HG03039 (cell line): Measurements from ENCODE around the gene C9orf43.
"Not testable (repeated sequence)": the region's sequence is repeated elsewhere in the genome, so short reads cannot be mapped to it uniquely, and the experiment has no call there.

Experiments
- ATAC-seq: cut with Tn5 transposase; IDR thresholded peaks from one replicate; pipeline ENCODE4 v1.9.1; 2021; ENCODE audit warnings: mild to moderate bottlenecking, moderate library complexity; ENCODE audit not compliant: unreplicated experiment

Gene C9orf43

GRCh38 chr9:113380869-113381378 lies 29.6 kb upstream of the C9orf43 start:
- no peak for ATAC-seq

DNA sequence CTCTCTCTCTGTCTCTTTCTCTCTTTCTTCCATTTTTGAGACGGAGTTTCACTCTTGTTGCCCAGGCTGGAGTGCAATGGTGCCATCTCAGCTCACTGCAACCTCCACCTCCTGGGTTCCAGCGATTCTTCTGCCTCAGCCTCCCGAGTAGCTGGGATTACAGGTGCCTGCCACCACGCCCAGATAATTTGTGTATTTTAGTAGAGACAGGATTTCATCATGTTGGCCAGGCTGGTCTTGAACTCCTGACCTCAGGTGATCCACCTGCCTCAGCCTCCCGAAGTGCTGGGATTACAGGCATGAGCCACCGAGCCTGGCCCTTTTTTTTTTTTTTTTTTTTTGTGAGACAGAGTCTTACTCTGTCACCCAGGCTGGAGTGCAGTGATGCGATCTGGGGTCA lies 29.1 kb upstream of the C9orf43 start:
- ATAC-seq = not testable (repeated sequence)

GRCh38 chr9:113381909-113382411 lies 28.6 kb upstream of the C9orf43 start:
- ATAC-seq = no peak

- no peak for ATAC-seq
Observed at GRCh38 chr9:113386571-113387393, 23.8 kb upstream of the C9orf43 start.

GRCh38 chr9:113387560-113388230 lies 22.9 kb upstream of the C9orf43 start:
- no peak for ATAC-seq

DNA sequence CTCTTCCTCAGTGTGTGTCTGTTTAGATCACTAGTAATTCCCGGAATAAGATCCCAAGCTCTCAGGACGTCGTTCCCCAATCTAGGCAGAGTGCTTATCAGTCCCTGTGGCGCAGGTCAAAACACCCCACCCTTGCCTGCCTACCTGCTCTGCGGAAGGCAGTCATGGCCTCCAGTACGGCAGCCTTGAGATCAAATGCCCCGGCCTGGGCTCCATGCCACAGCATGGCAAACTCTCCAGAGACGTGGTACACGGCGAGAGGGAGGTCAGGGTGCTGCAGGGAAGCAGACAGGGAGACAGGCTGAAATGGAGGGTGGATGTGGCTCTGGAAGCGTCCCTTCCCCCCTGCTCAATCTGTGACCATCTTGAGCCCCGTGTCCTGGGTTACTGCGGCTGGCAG lies 21.7 kb upstream of the C9orf43 start:
- ATAC-seq = no peak

- ATAC-seq = no peak
Observed at GRCh38 chr9:113389451-113389850, 21.1 kb upstream of the C9orf43 start.

- ATAC-seq = no peak
Observed at GRCh38 chr9:113390192-113390960, 20.2 kb upstream of the C9orf43 start.

- no peak for ATAC-seq
Observed at GRCh38 chr9:113391917-113392316, 18.6 kb upstream of the C9orf43 start.

- no peak for ATAC-seq
Observed at GRCh38 chr9:113393281-113393680, 17.3 kb upstream of the C9orf43 start.

DNA sequence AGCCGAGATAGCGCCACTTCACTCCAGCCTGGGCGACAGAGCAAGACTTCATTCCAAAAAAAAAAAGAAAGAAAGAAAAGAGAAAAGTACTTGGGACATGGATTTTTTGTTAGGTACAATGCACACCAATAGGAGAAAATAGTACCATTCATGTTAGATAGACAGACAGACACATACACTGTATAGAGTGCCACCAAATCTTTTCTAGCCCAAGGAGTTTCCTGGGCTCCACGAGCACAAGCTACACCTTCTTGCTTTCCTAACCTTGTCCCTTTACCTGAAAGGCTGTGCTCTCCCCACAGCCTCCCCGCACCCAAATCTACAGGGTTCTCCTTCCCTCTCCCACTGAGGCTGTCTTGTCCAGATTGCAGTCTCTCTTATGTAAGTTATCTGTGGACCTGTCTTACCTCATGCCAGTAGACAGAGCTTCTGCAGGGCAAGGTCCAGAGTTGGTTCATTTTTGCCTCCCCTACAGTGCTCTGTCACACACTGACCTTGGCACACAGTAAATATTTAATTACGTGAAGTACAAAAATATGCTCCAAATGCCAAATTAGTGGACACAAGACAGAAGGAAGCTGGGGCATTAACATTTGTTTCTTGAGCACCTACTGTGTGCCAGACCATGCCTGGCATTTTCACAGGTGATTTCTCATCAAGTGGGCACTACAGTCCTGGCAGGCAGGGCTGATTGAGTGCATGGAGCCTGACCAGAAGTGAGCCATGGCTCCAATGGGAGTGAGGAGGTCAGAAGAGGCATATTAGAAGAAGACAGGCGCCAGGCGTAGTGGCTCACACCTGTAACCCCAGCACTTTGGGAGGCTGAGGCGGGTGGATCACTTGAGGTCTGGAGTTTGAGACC lies 15.3 kb upstream of the C9orf43 start:
- no peak for ATAC-seq

DNA sequence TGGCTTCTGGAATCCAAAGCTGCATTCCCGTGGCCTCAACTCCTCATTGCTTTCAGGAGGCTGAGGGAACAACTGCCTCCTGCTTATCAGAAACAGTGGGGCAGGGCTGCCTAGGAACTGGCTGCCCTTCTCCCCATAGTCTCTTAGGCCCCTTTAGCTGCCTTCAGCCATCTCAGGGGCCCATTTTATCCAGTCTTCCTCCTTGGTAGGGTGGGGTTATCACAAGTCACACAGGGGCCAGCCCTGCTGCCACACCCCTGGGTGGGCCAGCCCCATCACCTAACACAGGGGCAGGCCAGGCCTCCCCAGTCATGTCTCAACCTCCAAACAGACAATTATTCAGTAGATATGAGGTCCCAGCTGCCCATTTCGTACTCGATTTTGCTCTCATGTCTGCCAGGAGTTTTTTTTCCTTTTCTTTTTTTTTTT lies 13.3 kb upstream of the C9orf43 start:
- no peak for ATAC-seq

DNA sequence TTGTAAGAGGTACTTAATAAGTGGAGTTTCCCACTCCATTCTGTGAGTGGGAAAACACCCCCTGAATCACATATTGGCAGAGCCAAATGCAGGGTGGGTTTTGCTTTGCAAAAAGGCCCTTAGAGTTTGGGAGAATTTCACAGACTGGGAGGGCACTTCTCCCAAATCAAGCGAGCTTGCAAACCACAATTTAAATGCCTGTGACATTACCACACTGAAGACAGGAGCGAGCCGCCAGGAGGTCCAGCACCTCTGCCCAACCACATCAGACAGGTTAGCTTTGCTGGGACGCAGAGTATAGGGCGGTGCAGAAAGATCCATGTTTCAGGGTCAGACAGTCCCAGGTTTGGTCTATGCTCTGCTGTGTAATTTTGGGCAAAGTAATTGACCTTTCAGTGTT lies 11.8 kb upstream of the C9orf43 start:
- ATAC-seq = no peak

DNA sequence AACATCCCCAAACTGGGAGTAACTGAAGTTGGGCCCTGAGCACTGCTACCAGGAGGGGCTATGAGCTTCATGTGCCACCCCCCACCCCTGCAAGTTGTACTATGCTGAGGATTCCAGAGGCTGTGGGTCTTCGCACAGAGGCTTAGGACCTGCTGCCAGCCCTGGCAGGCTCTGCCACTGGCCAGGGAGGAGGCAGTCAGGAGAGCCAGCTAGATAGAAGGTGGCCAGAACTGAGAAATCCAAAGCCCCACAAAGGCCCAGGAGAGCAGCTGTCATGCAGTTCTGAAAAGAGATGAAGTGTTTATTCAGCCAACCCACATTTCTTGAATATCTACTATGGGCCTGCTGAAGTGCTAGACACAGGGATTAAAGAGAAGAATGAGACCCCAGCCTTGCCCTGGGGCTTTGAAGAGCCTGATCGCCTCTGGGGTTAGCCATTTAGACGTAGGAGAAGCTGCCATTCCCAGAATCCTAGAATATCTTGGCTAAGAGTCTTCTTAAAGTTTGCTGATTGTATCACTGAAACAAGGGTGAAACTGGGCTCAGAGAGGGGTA lies 10.8 kb upstream of the C9orf43 start:
- no peak for ATAC-seq

GRCh38 chr9:113401027-113401792 lies 9.3 kb upstream of the C9orf43 start, which contains the start of gene ALAD:
ALAD (minus strand) TSS chr9:113401284; CDS start chr9:113393559, 7,725 bp downstream.
- peak; percentile 96 for ATAC-seq

DNA sequence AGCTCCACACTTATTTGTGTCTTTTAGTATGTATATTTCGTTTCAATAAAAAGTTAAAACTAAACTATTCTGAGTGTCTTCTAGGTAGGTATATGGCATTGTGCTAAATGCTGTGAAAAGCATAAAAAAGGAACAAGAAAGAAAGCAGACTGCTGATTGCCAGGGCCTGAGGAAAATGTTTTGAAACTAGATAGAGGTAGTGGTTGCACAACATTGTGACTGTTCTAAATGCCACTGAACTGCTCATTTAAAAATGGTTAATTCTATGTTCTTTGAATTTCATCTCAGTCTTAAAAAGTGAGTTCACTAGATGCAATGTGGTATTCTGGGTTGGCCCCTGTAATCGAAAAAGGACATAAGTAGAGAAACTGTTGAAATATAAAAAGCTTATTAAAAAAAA lies 6.9 kb upstream of the C9orf43 start:
- ATAC-seq = no peak

GRCh38 chr9:113406353-113406752 lies 4.2 kb upstream of the C9orf43 start:
- not testable (repeated sequence) for ATAC-seq

DNA sequence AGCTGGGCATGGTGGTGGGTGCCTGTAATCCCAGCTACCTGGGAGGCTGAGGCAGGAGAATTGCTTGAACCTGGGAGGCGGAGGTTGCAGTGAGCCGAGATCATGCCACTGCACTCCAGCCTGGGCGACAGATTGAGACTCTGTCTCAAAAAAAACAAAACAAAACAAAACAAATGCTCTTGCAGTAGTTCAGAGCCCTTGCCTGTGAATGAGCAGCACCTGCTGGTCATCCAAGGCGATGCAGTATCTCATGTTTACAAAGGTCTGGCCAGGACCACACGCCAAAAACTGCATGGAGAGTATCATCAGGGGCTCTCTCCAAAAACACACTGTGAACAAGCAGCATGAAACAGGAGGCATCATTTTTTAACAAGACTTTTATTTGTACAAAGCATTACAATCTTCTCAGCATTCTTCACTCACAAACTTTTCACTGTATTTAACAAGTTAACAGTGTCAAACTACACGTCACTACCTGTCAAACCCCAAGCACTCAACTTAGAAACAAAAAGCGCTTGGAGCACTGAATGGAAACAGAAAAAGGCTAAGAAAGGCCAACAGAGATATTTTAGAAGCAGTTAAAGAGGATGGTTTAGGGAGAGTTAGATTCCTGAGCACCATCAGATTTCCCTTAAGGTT lies 3.6 kb upstream of the C9orf43 start:
- not testable (repeated sequence) for ATAC-seq

GRCh38 chr9:113409481-113409880 lies 1.1 kb upstream of the C9orf43 start:
- ATAC-seq = no peak
